ENCODE measurements around the gene AFF3. TPM values are rescaled to one million over a fixed set of nuclear protein-coding genes. Genes with fewer than 3 reads are reported as not detected.

Gene AFF3
- total and polyA plus RNA-seq, 10 of the 15 experiments (the other 5 are each of a cell fraction or from before 2014, with no cell fraction given), result 0.26 to 5.5 (median 3.0) TPM

- Histone ChIP-seq H3K4me3 (no peak overlapping the region), H4K20me1 (ENCODE audit: control insufficient read depth, insufficient read depth) (no peaks in the 10 kb centered on the region), H3K9me3 (replicated peaks; ENCODE audit: control insufficient read depth, insufficient read depth, low read length) (no peaks in the 10 kb centered on the region), H3K4me2 (ENCODE audit: control insufficient read depth, insufficient read depth) (no peak overlapping the region), H3K4me1 (ENCODE audit: control insufficient read depth, insufficient read depth, low read length) (no peaks in the 10 kb centered on the region), H3K79me2 (ENCODE audit: control insufficient read depth, insufficient read depth, low read length) (no peaks in the 10 kb centered on the region), H3K27me3 (replicated peaks in 1 of 2; ENCODE audit: control insufficient read depth in 2 of 2, insufficient read depth in 2 of 2, low read length in 1 of 2) (no peaks in the 10 kb centered on the region; a peak in 1 of 4 replicates), H3K9ac (ENCODE audit: control insufficient read depth, insufficient read depth, low read length) (no peak overlapping the region), H3K27ac (ENCODE audit: control insufficient read depth, insufficient read depth) (no peak overlapping the region), H2AFZ (ENCODE audit: control insufficient read depth, low read depth, low read length) (no peak overlapping the region), H3K36me3 (ENCODE audit: control insufficient read depth in 2 of 2, insufficient read depth in 2 of 2, low read length in 1 of 2) (no peaks in the 10 kb centered on the region)
- RAD21 ChIA-PET (ENCODE audit: unreplicated experiment), result no interaction called here
- no TSS peak for BruUV-seq (replicated peaks)
- ATAC-seq (no peak), FAIRE-seq (no peak), DNase-seq (ENCODE audit: low read depth, low spot score) (no peak)
- intact Hi-C loops (cut with micrococcal nuclease; ENCODE audit: unreplicated experiment), result no loop called here
- CTCF ChIA-PET, result no interaction called here
- WGBS (ENCODE audit: insufficient coverage, insufficient replicate concordance, low lambda C conversion rate, missing lambda C conversion rate), result 62% methylated on average over 7 of the region's 7 CpGs
- TF ChIP-seq FOS (IDR thresholded peaks at IDR 0.05; ENCODE audit: borderline replicate concordance, extremely low read depth, insufficient read length), result no peak
- no peak for TF ChIP-seq ZBTB4 (CRISPR knock-in tag; IDR thresholded peaks at IDR 0.05)
- no peak for TF ChIP-seq NFYB (IDR thresholded peaks at IDR 0.05; ENCODE audit: insufficient read depth, low read depth, low read length)
- TF ChIP-seq JUND (IDR thresholded peaks at IDR 0.05; ENCODE audit: low read depth, low read length), result no peak
- no peak for TF ChIP-seq POLR2A (IDR thresholded peaks at IDR 0.05; ENCODE audit: low read depth, low read length)
- TF ChIP-seq TBL1XR1 (IDR thresholded peaks at IDR 0.05; ENCODE audit: low read depth, low read length), result no peak
- TF ChIP-seq RELA (IDR thresholded peaks at IDR 0.05; ENCODE audit: borderline replicate concordance, partially characterized antibody), result no peak
- no peak for TF ChIP-seq SPI1 (IDR thresholded peaks at IDR 0.05; ENCODE audit: borderline replicate concordance, insufficient read depth, low read depth, low read length)
- TF ChIP-seq NFIC (IDR thresholded peaks at IDR 0.05; ENCODE audit: low read depth, low read length), result no peak
- TF ChIP-seq POLR2AphosphoS2 (IDR thresholded peaks at IDR 0.05; ENCODE audit: low read depth, low read length), result no peak
- TF ChIP-seq ZSCAN29 (IDR thresholded peaks at IDR 0.05), result no peak
- TF ChIP-seq RBBP5 (conservative IDR thresholded peaks at IDR 0.05), result no peak
- TF ChIP-seq CTCF (IDR thresholded peaks at IDR 0.05 in 2 of 3, conservative IDR thresholded peaks at IDR 0.05 in 1 of 3; ENCODE audit: control insufficient read depth in 2 of 3, extremely low read depth in 1 of 3, insufficient read depth in 1 of 3, low read depth in 3 of 3, low read length in 3 of 3), result no peak
- TF ChIP-seq RAD21 (IDR thresholded peaks at IDR 0.05; ENCODE audit: insufficient read depth, low read depth, low read length), result no peak
- no peak for TF ChIP-seq SMAD5 (IDR thresholded peaks at IDR 0.05; ENCODE audit: low read depth)
- TF ChIP-seq DPF2 (IDR thresholded peaks at IDR 0.05), result no peak
- no peak for TF ChIP-seq NR2C2 (IDR thresholded peaks at IDR 0.05; ENCODE audit: borderline replicate concordance, control insufficient read depth, insufficient read length, low read depth)
- TF ChIP-seq IRF4 (IDR thresholded peaks at IDR 0.05; ENCODE audit: low read depth, low read length), result no peak
- no peak for TF ChIP-seq TCF3 (IDR thresholded peaks at IDR 0.05; ENCODE audit: borderline replicate concordance, insufficient read depth, low read depth, low read length)
- no peak for TF ChIP-seq CREM (IDR thresholded peaks at IDR 0.05; ENCODE audit: low read depth)
- in situ Hi-C loops (cut with MboI), result no loop called here
- POLR2A ChIA-PET, result no interaction called here
- SMC1A ChIA-PET (ENCODE audit: uncharacterized antibody, unreplicated experiment), result interaction anchor here (1.2 kb wide), 1 partner anchor 14 kb away, joined by 3 read pairs; no protein-coding TSS in a partner anchor
Measured at GRCh38 chr2:99891428-99891780, 251.0 kb downstream of the AFF3 start.

Measured in GM12878 (cell line).